NCI-H1048 (cell line): ENCODE measurements around the gene RHBDF2.
"Not testable (repeated sequence)": the region's sequence is repeated elsewhere in the genome, so short reads cannot be mapped to it uniquely, and the experiment has no call there.

Experiments
- DNase-seq: peaks from one replicate; lab custom pipeline; 2025; lab: John Stamatoyannopoulos, UW

The RHBDF2 gene

GRCh38 chr17:76538281-76538931 lies 37.2 kb upstream of the RHBDF2 start:
- DNase-seq: no peak

DNA sequence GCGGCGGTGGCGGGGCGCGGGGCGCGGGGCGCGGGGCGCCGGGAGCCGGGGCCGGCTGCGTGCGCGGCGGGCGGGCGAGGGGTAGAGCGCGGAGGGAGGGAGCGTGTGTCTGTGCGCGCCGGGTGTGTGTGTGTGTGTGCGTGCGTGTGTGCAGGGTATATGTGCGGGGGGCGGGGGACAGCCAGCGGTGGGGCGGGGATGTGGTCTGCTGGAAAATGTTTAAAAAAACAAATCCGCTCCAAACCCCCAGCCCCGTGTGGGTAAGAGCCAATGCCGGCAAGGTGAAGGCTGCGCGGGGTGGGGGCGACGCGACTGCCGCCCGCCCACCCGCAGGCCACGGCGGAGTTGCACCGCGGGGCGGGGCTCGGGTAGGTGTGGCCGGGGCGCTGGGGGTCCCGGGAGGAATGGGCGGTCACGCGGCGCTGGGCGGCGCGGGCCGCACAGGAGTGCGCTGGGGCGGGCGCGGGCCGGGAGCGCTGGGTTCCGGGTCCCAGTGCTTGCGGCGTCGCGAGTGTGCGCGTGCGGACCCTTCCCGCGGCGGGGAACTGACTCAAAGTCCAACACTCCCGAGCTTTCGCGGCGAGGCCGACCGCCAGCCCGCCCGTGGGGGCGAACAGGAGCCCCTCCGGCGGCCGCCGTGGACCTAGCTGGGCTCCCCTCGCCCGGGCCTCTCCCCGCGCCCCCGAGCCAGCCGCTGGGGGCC lies 36.5 kb upstream of the RHBDF2 start, which contains the start of gene CYGB:
Gene CYGB, minus strand, starts transcription at position 132 of the 703 bp plus-strand sequence. CDS start 167 bp downstream, outside the sequence.
- no peak for DNase-seq

DNA sequence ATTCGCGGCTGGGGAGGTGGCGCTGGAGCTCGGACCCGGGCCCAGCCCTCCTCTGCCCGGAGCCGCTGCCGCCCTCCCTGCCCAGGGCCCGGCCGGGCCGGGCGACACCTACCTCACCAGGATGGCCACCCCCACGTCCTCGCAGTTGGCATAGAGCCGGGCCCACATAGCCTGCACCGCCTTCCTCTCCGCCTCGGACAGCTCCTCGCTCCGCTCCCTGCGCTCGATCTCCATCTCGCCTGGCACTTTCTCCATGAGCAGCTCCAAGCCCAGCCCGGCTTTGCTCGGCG lies 36.0 kb upstream of the RHBDF2 start:
- no peak for DNase-seq

GRCh38 chr17:76536511-76537287 lies 35.5 kb upstream of the RHBDF2 start:
- DNase-seq: no peak

- no peak for DNase-seq
Observed at GRCh38 chr17:76535788-76536510, 34.7 kb upstream of the RHBDF2 start.

- no peak for DNase-seq
Observed at GRCh38 chr17:76534831-76535732, 33.9 kb upstream of the RHBDF2 start.

GRCh38 chr17:76533640-76534359 lies 32.6 kb upstream of the RHBDF2 start:
- DNase-seq: not testable (repeated sequence)

- DNase-seq: no peak
Observed at GRCh38 chr17:76532072-76532651, 30.9 kb upstream of the RHBDF2 start.

GRCh38 chr17:76531486-76532038 lies 30.3 kb upstream of the RHBDF2 start:
- no peak for DNase-seq

GRCh38 chr17:76530811-76531485 lies 29.7 kb upstream of the RHBDF2 start:
- DNase-seq: no peak

GRCh38 chr17:76530095-76530723 lies 29.0 kb upstream of the RHBDF2 start:
- DNase-seq: no peak

DNA sequence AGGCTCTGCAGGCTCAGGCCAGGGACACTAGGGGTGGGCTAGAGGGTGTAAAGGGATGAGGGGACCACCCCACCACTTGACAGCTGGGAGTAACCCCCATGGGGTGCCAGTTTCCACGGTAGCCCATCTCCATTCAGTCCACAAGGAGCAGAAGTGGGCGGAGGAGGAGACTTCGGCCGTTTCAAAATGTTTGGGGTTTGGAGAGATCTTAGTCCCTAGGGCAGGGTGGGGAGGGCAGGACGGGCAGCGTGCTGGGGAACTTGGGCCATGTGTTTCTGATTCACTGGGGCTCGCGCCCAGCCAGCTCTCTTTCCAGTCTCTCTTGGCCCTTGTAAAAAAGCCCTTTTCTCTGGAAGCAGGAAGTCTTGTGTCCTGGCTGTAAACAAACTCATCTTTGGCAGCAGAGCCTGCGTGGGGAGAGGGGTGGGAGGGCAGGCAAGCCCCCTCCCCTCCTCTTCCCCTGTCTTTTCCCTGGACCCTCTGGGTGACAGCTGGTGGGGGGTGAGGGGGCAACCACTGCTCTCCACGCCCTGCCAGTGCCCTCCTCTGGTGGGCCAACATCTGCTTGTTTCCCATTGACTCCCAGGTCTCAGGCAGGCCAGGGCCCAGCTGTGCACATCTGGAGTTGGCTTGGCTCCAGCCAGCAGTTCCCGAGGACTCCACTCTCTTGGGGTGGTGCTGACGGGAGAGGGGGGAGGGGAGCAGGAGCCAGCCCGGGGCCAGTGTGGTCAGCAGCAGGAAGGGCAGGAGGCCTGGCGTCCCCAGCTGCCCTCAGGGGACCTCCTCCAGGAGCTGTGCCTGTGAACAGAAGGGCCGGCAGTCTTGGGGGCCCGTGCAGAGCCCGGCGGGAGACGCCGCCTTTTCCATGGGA lies 28.2 kb upstream of the RHBDF2 start:
- no peak for DNase-seq

GRCh38 chr17:76528528-76529223 lies 27.5 kb upstream of the RHBDF2 start:
- no peak for DNase-seq

- DNase-seq: no peak
Observed at GRCh38 chr17:76528156-76528527, 26.9 kb upstream of the RHBDF2 start.

GRCh38 chr17:76527430-76528111 lies 26.3 kb upstream of the RHBDF2 start:
- no peak for DNase-seq

- DNase-seq: not testable (repeated sequence)
Observed at GRCh38 chr17:76527016-76527415, 25.8 kb upstream of the RHBDF2 start.

DNA sequence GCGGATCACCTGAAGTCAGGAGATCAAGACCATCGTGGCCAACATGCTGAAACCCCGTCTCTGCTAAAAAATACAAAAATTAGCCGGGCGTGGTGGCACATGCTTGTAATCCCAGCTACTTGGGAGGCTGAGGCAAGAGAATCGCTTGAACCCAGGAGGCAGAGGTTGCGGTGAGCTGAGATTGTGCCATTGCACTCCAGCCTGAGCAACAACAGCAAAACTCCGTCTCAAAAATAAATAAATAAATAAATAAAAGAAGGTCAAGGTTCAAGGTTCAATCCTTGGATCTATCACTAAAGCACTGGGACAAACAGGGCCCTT lies 24.2 kb upstream of the RHBDF2 start:
- not testable (repeated sequence) for DNase-seq
